GM21825 (cell line): ENCODE results near the gene RAB31.
"Not testable (repeated sequence)": the region's sequence is repeated elsewhere in the genome, so short reads cannot be mapped to it uniquely, and the experiment has no call there.

Source experiments
- ATAC-seq: cut with Tn5 transposase; IDR thresholded peaks from one replicate; pipeline ENCODE4 v1.9.1; 2021; ENCODE audit warnings: mild to moderate bottlenecking, moderate library complexity; ENCODE audit not compliant: unreplicated experiment

RAB31 gene

DNA sequence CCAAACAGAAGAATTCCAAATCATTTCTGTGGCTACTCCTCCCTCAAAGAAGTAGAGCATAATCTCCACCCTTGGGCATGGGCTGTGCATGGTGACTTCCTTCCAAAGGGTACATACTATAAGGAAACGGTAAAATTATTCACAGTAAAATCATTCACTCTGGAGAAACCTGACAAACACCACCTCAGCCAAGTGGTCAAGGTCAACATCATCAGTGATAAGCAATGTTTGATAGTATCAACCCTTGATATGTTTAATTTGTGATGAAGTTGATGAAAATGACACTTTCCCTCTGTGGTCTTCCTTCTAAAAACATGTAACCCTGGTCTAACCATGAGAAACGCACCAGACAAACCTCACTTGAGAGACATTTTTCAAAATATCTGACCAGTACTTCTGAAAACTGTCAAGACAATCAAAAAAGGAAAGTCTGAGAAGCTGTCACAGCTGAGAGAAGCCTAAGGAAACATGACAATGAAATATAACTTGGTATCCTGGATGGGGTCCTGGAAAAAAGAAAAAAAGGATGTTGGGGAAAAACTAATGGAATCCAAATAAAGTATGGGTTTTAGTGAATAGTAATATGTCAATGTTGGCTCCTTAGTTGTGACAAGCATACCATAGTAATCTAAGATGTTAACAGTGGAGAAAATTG is 168.2 kb downstream of the RAB31 start:
- ATAC-seq = no peak

- no peak for ATAC-seq
These were observed 169.0 kb downstream of the RAB31 start for GRCh38 chr18:9876867-9877654.

DNA sequence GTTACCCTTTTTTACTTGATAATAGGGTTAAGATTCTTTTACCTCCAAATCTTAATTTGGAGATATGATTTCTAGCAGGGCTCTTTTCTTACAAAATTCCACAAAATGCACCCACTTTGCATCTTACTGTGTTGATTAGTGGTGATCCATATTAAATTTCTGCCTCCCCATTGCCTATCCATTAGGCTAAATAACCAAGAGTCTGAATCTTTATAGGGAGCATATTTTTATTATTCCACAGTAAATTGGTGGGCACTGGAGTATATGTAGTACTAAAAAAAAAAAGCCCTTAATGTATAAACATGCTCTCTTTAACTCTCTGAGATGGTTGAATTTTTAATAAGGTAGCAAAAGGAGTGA is 169.5 kb downstream of the RAB31 start:
- no peak for ATAC-seq

DNA sequence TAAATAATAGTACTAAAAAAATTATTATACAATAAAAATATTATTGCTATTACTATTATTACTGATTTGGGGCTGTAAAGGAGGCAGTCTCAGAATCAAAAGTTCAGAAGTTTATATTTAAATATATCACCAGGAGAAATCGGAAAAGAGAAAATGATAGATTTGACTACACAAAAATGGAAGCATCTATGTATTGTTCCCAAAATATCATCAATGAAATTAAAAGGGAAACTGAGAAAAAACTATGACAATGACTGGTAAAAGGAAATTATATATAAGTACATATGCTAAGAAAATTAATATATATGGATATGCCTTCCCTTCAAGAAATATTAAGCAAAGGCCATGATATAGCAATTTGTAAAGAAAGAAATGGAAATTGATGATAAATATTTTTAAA is 170.0 kb downstream of the RAB31 start:
- no peak for ATAC-seq

GRCh38 chr18:9878783-9879242 is 170.7 kb downstream of the RAB31 start:
- ATAC-seq = no peak

DNA sequence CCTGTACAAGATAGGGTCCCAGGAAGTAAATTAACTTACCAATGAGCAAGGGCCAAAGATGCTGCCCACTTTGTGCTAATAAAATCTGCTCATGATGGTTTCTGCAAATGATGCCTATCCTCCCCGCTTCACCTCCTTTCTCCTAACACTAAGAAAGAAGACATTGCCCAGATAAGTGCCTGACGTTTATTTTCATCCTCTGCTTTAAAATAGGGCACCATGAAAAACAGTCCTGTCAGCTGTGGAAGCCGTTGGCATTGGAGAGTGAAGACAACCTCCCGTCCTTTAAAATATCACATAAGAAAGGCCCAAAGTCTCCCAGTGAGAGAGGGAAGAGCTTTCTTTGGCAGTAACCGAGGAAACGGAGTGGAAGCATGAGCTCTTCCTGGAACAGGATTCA is 176.0 kb downstream of the RAB31 start:
- ATAC-seq = no peak

DNA sequence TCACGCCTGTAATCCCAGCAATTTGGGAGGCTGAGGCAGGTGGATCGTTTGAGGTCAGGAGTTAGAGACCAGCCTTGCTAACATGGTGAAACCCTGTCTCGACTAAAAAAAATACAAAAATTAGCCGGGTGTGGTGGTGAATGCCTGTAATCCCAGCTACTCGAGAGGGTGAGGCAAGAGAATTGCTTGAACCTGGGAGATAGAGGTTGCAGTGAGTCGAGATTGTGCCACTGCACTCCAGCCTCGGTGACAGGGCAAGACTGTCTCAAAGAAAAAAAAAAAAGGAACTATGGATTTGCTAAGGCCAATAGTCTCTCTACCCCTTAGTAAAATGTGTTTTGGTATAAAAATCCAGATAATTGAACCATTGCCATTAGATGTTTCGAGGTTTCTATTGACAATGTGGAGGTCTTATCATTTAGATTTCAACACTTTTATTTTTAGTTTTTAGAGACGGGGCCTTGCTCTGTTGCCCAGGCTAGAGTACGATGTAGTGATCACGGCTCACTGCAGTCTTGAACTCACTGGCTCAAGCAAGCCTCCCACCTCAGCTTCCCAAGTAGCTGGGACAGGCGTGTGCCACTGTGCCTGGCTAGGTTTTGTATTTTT is 176.5 kb downstream of the RAB31 start:
- ATAC-seq = no peak

DNA sequence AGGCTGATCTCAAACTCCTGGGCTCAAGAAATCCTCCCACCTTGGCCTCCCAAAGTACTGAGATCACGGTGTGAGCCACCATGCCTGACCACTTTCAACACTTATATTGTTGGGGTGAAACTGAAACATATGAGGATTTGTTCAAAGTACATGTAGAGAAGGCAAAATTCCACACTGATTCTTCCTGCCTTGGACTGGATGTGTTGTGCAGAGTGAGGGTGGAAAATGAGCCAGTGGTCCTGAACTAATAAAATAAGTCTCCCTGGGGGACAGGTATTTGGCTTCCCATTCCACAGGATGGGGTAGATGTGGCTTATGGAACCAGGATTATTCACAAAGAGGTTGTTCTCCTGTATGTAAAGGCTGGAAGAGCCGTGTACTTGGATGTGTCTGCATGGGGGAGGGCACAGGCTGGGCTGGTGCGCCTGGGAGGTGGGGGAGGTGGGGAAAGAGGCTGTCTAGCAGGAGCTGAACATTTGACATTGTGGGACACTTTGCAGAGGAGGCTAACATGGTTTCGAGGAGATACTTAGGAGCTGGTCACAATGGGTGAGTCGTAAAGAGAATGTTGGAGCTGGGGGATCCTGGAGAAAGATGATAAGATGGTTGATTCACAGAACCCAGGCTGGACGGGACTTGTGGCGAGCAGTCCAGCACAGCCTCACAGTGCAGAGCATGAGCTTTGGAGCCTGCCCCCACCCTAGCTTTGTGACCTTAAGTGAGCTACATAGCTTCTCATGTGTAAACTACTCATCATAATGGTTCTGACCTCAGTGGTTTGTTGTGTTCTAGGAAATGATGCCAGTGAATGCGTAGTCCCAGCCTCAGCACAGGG is 177.3 kb downstream of the RAB31 start, which contains the start of gene TXNDC2:
Gene TXNDC2, plus strand, starts transcription at position 804 of the 835 bp plus-strand sequence. CDS start 708 bp downstream, outside the sequence.
- ATAC-seq = no peak

DNA sequence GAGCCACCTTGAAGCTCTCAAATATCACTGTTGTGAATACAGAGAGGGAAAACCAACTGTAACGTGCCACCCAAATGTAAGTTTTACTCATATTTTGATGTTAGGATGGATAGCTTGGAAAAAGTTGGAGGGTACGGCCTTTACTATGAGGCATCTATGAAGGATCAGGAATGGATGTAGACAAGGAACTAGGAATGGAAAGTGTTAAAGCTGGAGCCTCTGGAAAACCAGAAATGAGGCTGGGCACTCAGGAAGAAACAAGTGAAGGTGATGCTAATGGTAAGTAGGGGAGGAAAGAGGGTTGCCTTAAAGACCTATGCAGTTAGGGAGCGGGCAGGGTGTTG is 177.9 kb downstream of the RAB31 start:
- ATAC-seq = no peak

- ATAC-seq = no peak
These were observed 179.9 kb downstream of the RAB31 start for GRCh38 chr18:9887992-9888391.

DNA sequence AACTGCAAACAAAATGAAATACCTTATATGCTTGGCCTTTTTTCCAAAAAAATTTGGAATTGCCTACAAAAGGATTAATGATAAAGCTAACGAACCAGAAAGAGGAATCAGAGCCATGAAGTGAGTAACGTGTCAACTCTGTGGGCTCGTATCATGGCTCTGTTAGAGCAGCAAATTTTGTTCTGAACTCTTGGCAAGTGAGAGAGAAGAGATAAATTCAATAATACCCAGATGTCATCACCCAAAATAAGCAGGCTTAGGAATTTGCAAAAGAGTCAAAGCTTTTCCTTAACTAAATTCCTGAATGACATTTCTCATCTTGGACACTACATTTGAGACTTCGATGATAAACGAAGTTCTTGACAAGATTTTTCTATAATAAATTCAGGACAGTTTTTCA is 182.1 kb downstream of the RAB31 start:
- ATAC-seq = no peak

GRCh38 chr18:9890957-9891356 is 182.9 kb downstream of the RAB31 start:
- ATAC-seq = no peak

GRCh38 chr18:9891515-9891914 is 183.4 kb downstream of the RAB31 start:
- not testable (repeated sequence) for ATAC-seq

DNA sequence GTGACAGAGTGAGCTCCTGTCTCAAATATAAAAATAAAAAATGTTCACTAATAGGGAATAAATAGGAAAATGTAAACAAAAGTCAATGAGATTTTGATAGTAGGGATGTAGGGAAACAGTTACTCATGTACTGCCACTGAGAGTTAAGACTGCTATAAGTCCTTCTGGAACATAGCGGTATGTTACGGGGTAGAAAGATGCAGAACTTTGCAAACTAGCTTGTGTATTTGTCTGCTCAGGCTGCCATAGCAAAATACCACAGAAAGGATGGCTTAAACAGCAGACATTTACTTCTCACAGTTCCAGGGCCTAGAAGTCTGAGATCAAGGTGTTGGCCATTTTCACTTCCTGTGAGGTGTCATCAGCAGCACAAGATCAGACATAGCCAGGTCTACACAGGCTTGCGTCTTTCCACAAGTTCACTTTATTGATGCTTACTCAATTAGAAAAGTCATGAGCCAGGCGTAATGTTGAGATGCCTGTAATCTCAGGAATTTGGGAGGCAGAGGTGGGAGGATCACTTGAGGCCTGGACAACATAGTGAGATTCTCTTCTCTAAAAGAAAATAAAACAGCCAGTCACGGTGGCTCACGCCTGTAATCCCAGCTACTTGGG is 186.5 kb downstream of the RAB31 start:
- ATAC-seq = no peak

DNA sequence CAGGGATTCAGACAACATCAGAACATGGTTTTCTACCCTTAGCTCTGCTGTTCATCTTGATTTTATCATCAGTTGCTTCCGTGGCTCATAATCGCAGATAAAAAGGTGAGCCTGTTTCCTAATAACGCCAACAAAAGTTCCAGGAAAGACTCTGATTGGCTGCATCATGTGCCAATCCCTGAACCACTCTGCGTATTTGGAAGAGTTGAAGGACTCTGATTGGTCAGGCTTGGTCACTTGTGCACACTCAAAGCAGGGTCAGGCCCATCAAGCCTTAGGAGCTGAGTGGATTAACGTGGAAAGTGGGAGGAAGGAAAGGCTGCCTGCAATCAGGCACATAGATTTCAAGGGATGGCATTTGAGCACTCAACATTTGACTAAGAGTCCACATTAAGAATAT is 189.0 kb downstream of the RAB31 start:
- ATAC-seq = no peak

GRCh38 chr18:9897787-9898291 is 189.7 kb downstream of the RAB31 start:
- ATAC-seq = not testable (repeated sequence)

GRCh38 chr18:9898792-9899549 is 190.9 kb downstream of the RAB31 start:
- ATAC-seq = no peak

DNA sequence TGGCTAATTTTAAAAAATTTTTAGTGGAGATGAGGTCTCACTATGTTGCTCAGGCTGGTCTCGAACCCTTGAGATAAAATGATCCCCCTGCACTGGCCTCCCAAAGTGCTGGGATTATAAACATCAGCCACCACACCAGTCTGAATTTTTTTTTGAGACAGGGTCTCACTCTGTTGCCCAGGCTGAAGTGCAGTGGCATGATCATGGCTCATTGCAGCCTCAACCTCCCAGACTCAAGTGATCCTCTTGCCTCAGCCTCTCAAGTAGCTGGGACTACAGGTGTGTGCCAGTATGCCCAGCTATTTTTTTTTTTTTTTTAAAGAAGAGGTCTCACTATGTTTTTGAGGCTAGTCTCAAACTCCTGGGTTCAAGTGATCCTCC is 191.4 kb downstream of the RAB31 start:
- not testable (repeated sequence) for ATAC-seq

DNA sequence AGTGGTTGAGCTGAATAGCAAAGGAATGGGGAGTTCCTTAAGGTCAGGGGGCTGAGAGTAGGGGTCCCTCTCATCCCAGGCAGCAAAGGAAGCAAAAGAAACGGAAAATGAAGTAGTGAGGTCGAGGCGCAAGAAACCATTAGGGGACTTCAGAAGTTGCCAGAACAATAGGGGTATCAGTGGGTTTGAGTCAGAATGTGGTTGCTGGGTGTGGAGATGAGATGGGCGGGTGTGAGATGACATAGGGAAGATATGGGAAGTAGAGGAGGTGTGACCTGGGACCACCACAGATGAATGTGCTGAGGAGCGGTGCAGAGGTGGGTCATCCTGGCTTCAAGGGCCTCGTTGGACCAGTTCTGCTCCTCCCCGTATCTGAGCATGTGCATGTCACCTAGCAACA is 192.6 kb downstream of the RAB31 start:
- ATAC-seq = no peak

GRCh38 chr18:9901377-9901776 is 193.3 kb downstream of the RAB31 start:
- ATAC-seq = no peak
